K562 (cell line): Measurements from ENCODE around the gene ITGA11.

Source experiments
- HMG20A ChIP-seq: fragments of 450-650 bp; formaldehyde crosslinking; conservative IDR thresholded peaks from 2 replicates; pipeline ENCODE4 v1.4.0; 2020; ENCODE audit warnings: mild to moderate bottlenecking, mixed read lengths
- NFRKB ChIP-seq: fragments of 450-650 bp; IDR thresholded peaks from 2 replicates; pipeline ENCODE4 v1.6.1; 2016; ENCODE audit warnings: low read depth
- ZNF253 ChIP-seq: fragments of 250-450 bp; sonication (Bioruptor Pico); conservative IDR thresholded peaks from 2 replicates; pipeline ENCODE4 v1.6.1; 2021; ENCODE audit warnings: mild to moderate bottlenecking
- TF ChIP-seq, protein P1 (sequence below), 3 experiments: IDR thresholded peaks in 2 of 3; conservative IDR thresholded peaks in 1 of 3; 2 replicates each; pipeline ENCODE4 v1.5.1; 2011 to 2012; ENCODE audit warnings: low read length in 3 of 3, mild to moderate bottlenecking in 3 of 3, control low read depth in 2 of 3, improper control_type of control experiment in 1 of 3, inconsistent platforms in 1 of 3, low read depth in 1 of 3, mixed read lengths in 1 of 3, moderate library complexity in 1 of 3; ENCODE audit not compliant: insufficient read depth in 2 of 3

DNA sequence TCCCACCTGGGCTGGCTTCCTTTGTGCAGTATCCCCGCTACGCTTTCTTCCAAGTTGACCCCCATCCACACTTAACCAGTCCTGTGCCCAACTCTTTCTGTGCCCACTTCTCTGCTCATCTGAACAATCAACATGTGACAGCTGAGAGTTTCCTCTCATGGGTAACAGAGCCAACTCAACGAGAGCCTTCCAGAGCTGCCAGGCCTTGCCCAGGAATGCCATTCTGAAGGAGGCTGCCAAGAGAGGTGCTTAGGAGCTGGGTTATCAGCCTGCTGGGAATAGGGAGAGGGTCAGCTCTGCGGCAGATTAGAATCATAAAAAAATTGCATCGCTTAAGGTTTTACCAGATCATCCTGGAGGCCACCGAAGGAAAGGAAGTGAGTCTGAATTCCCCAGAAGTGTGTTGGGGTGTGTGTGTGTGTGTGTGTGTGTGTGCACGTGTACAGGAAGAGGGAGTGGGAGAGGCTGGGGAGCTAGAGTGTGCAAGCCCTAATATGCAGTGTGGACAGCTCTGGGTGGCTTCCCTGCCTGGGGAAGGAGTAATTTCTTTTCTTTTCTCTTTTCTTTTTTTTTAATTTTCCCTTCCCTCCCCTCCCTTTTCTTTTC lies 66.7 kb downstream of the ITGA11 start:
- no peak for TF ChIP-seq ZNF253 (CRISPR knock-in tag)
- no peak for TF ChIP-seq HMG20A (CRISPR knock-in tag)
- TF ChIP-seq, protein P1, sequence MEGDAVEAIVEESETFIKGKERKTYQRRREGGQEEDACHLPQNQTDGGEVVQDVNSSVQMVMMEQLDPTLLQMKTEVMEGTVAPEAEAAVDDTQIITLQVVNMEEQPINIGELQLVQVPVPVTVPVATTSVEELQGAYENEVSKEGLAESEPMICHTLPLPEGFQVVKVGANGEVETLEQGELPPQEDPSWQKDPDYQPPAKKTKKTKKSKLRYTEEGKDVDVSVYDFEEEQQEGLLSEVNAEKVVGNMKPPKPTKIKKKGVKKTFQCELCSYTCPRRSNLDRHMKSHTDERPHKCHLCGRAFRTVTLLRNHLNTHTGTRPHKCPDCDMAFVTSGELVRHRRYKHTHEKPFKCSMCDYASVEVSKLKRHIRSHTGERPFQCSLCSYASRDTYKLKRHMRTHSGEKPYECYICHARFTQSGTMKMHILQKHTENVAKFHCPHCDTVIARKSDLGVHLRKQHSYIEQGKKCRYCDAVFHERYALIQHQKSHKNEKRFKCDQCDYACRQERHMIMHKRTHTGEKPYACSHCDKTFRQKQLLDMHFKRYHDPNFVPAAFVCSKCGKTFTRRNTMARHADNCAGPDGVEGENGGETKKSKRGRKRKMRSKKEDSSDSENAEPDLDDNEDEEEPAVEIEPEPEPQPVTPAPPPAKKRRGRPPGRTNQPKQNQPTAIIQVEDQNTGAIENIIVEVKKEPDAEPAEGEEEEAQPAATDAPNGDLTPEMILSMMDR (IDR thresholded peaks at IDR 0.05 in 2 of 3, conservative IDR thresholded peaks at IDR 0.05 in 1 of 3; ENCODE audit: insufficient read depth in 2 of 3, low read depth in 1 of 3, low read length in 3 of 3): no peak
- TF ChIP-seq NFRKB: no peak
